Activated T-helper 1 cell treated with anti-CD3 and anti-CD28 coated beads, Interleukin-12 subunit alpha, Interleukin-12 subunit beta, Interleukin-2, Interleukin-4 antibody, amounts not matched to agents 30 ng/mL and 10 ng/mL and 1 ng/mL, durations not matched to agents 14 hours and 24 hours and 36 hours (primary cell): Measurements from ENCODE around the gene C2orf15. TPM values are rescaled to one million over a fixed set of nuclear protein-coding genes. Genes with fewer than 3 reads are reported as not detected.
"Not testable (repeated sequence)": the region's sequence is repeated elsewhere in the genome, so short reads cannot be mapped to it uniquely, and the experiment has no call there.

Experiments
- DNase-seq: peaks from one replicate; pipeline ENCODE4 v3.0.0; 2021; ENCODE audit warnings: low spot score
- H3K27ac Mint-ChIP-seq: one replicate; pipeline ENCODE4 v1.8.0; 2021; ENCODE audit warnings: mild to moderate bottlenecking, mixed read lengths
- H3K27me3 Mint-ChIP-seq: one replicate; pipeline ENCODE4 v1.8.0; 2022; ENCODE audit warnings: mild to moderate bottlenecking, moderate library complexity, mixed read lengths; ENCODE audit not compliant: insufficient read depth
- H3K36me3 Mint-ChIP-seq: one replicate; pipeline ENCODE4 v1.8.0; 2021; ENCODE audit warnings: low read depth, mixed read lengths
- H3K4me1 Mint-ChIP-seq: one replicate; pipeline ENCODE4 v1.8.0; 2021; ENCODE audit warnings: low read depth, mixed read lengths
- H3K4me3 Mint-ChIP-seq: one replicate; pipeline ENCODE4 v1.8.0; 2021; ENCODE audit warnings: mild to moderate bottlenecking, moderate library complexity, mixed read lengths
- H3K9me3 Mint-ChIP-seq: one replicate; pipeline ENCODE4 v1.8.0; 2021; ENCODE audit warnings: mixed read lengths
- intact Hi-C: fragments of 100-400 bp; cut with micrococcal nuclease; formaldehyde crosslinking; loops from one replicate; pipeline ENCODE4 v1.15.1; 2024
- total RNA-seq: library from RNA; stranded (reverse); gene quantifications from 2 replicates; pipeline ENCODE4 v1.2.3, GENCODE V29; 2022

C2orf15 gene, protein sequence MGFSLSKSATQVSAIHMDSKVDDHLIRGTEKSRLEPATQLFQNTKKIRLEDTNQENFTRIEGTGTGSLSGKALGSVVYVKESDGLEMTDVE
- 0.29 TPM in 1 of 2 replicates, not detected in the other for total RNA-seq

DNA sequence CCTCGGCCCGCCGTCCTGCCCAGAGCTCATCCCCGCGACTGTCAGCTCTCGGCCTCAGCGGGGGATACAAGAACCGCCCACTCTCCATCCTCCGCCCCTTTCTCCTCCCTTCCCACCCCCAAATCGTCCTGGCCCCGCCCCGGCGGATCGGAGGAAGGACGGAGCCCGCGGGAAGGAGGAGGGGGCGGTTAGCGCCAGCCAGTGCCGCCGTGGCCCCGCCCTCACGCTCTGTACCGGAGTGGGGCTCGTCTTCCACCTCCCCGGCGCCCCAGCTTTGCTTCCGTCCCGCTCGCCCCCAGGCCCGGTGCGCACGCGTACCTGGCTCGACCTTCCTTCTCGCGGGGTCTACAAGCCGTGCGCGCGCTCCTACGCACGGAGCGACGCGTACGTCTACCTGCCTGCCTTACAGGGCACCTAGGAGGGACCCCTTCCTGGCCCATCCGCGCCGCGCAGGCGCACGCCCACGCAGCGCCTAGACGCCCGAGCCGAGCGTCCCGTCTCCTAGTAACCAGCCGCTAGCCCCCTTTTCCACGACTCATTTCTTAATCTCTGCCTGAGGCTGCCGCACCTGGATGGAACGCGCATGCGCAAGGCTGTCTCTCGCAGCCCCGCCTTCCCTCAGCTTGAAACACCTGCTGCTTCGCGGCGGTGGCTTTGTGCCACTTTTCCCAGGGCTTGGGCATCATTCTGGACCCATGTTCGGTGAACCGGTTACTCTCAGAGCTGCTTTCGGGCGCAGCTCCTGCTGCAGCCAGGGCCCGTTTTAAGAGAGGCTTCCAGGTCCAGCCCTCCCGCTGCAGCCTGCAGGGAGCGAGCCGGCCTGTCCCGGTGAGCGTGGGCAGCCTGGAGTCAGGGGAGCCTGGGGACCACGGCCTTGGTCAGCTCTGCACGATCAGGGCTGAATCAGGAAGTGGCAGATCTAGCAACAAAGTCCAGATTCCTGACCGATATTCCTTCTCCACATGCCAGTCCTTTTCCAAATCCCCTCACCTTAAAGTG lies at the start of gene C2orf15:
Gene C2orf15, plus strand, starts transcription at position 598 of the 999 bp plus-strand sequence. CDS start 8,852 bp downstream, outside the sequence.
- H3K36me3 Mint-ChIP-seq = no peaks in the 10 kb centered on the region
- intact Hi-C loops = loop anchor here (1.0 to 5.0 kb wide), 6 partner anchors 13 to 1479 kb away; partner anchors contain the start of genes ACTR1B, LIPT1, MITD1 and MRPL30

DNA sequence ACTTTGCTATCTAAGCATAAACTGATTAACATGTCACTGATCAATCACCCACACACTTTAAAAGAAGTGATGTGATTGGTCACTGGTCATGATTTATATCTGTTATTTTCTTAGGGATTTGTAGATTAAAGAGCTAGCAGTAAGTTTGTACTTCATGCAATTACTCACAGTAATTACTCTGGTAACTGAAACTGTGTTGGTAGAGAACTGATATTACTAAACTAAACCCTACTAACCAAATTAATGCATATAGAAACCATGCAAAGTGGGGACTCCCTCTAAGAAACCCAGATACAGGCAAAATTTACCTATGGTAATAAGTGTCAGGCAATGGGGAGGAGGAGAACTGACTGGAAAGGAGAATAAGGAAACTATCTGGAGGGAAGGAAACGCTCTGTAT lies 44.8 kb upstream of the C2orf15 start:
- H3K36me3 Mint-ChIP-seq = no peaks in the 10 kb centered on the region
- H3K4me1 Mint-ChIP-seq = peaks cover 6% of the 10 kb centered on the region
- H3K27me3 Mint-ChIP-seq = peaks cover 6% of the 10 kb centered on the region
- intact Hi-C loops = no loop called here
- H3K4me3 Mint-ChIP-seq = no peak overlapping the region
- H3K9me3 Mint-ChIP-seq = peaks cover 12% of the 10 kb centered on the region
- H3K27ac Mint-ChIP-seq = no peak overlapping the region
- no peak for DNase-seq

More for the DNA sequence above, at the start of gene C2orf15:
- H3K27me3 Mint-ChIP-seq = peaks cover 14% of the 10 kb centered on the region
- H3K4me1 Mint-ChIP-seq = peaks cover 10% of the 10 kb centered on the region
- H3K27ac Mint-ChIP-seq = peak within 1 kb of the TSS; percentile 82
- peak within 1 kb of the TSS; percentile 96 for H3K4me3 Mint-ChIP-seq
- DNase-seq = peak; percentile 93
- no peaks in the 10 kb centered on the region for H3K9me3 Mint-ChIP-seq

DNA sequence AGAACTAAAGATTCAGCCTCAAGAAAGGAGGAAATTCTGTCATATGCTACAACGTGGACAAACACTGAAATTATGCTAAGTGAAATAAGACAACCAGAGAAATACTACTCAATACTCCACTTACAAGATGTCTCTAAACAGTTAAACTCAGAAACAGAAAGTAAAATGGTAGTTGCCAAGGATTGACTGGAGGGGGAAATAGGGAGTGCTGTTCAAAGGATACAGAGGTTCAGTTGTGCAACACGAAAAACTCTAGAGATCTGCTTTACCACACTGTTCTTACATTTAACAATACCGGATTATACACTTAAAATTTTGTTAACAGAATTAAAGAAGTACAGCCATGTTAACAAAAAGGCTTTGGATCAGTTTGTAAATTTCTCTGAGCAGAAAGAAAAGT lies 39.8 kb upstream of the C2orf15 start:
- no peak overlapping the region for H3K4me3 Mint-ChIP-seq
- H3K27ac Mint-ChIP-seq = no peak overlapping the region
- H3K27me3 Mint-ChIP-seq = no peaks in the 10 kb centered on the region
- intact Hi-C loops = no loop called here
- H3K36me3 Mint-ChIP-seq = no peaks in the 10 kb centered on the region
- DNase-seq = no peak
- peaks cover 9% of the 10 kb centered on the region for H3K4me1 Mint-ChIP-seq
- no peaks in the 10 kb centered on the region for H3K9me3 Mint-ChIP-seq

DNA sequence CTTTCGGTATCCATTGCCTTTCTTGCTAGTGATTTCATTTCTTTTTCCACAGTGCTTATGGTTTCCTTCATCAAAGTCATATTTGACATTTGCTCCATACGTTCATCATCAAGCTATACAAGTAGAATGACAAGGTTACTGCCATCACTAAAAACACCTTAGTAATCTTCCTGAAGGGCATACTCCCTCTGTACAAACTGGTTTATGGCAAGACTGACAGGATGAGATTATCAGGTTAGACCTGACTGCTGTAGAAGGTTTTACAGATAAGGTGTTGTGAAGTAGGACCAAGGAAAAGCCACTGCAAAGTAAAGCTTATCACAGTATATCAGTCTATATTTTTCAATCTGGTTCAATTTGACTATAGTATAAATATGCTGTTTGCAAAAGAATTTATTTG lies 37.5 kb upstream of the C2orf15 start:
- Mint-ChIP-seq H3K27me3 (no peaks in the 10 kb centered on the region), H3K27ac (no peak overlapping the region), H3K4me3 (no peak overlapping the region), H3K4me1 (peaks cover 9% of the 10 kb centered on the region), H3K36me3 (no peaks in the 10 kb centered on the region), H3K9me3 (no peaks in the 10 kb centered on the region)
- intact Hi-C loops = no loop called here
- DNase-seq = no peak

DNA sequence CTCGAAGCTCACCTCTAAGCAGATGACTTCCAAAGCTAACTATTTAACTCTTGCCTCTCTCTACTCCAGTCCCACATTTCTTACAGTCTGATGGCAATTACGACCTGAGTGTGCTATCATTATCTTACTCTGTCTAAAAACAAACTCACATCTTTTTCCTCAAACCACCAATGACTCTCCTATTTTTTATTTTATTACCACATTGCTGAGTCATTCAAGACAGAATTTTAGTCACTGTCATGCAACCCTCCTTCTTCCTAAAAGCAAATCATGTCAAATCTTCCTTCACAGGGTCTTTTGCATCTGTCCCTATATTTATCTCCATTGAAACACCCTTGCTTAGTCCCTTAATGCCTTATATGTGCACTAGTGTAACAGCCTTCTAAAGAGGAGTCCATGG lies 34.6 kb upstream of the C2orf15 start:
- Mint-ChIP-seq H3K4me1 (peaks cover 2% of the 10 kb centered on the region), H3K4me3 (no peak overlapping the region), H3K9me3 (no peaks in the 10 kb centered on the region), H3K27me3 (no peaks in the 10 kb centered on the region), H3K36me3 (no peaks in the 10 kb centered on the region), H3K27ac (no peak overlapping the region)
- intact Hi-C loops = no loop called here
- no peak for DNase-seq

DNA sequence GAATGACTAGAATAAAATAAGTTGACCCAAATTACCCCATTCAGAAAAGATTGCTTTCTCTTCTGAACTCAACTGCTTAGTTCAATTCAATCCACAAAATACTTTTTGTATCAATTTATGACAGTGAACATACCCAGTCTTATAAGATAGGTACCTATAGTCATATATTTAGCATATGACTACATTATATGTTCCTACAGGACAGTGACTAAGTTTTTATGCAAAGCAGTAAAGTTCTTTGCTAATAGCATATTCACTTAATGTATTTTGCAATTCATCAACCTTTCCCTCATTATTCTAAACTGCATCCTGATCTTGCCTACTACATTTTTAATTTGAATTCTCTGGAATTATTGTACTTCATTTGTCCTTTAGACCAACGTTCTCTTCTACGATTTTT lies 30.3 kb upstream of the C2orf15 start:
- intact Hi-C loops = no loop called here
- no peaks in the 10 kb centered on the region for H3K36me3 Mint-ChIP-seq
- no peak overlapping the region for H3K27ac Mint-ChIP-seq
- H3K9me3 Mint-ChIP-seq = no peaks in the 10 kb centered on the region
- H3K4me3 Mint-ChIP-seq = no peak overlapping the region
- no peaks in the 10 kb centered on the region for H3K4me1 Mint-ChIP-seq
- H3K27me3 Mint-ChIP-seq = peaks cover 4% of the 10 kb centered on the region
- DNase-seq = no peak

DNA sequence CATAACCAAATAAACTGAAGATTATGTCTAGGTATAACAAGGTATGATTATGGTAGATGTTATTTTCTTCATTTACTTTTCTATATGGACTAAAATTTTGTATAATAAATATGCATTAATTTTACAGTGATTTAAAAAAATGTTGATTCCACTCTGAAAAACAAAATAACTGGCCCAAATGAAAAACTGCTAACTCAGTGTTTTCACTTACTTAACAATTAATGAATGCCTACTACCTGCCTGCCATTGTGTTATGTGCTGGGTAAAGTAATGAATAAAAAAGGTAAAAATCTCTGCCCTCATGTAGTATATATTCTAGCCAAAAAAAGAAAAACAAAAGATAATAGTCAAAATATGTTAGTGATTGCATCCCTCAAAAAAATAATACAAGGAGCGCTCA lies 29.6 kb upstream of the C2orf15 start:
- DNase-seq = no peak
- H3K36me3 Mint-ChIP-seq = no peaks in the 10 kb centered on the region
- H3K4me3 Mint-ChIP-seq = no peak overlapping the region
- H3K27me3 Mint-ChIP-seq = peaks cover 4% of the 10 kb centered on the region
- no peaks in the 10 kb centered on the region for H3K4me1 Mint-ChIP-seq
- no peak overlapping the region for H3K27ac Mint-ChIP-seq
- H3K9me3 Mint-ChIP-seq = no peaks in the 10 kb centered on the region
- intact Hi-C loops = no loop called here

DNA sequence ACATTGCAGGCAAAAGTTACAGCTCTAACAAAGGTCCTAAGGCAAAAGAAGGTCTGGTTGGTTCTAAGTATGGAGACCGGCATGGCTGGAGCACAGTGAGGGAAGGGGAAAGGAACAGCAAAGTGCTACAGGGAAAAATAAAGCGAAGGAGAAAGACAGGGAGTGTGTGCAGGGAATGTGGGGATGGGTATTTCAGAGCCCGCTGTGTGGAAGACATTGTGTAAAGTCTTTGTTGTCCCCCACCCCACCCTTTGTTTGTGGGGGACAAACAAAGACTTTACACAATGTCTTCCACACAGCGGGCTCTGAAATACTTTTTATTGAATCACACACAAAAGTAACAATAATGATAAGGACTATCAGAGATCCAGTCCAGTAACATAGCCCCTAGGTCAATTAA lies 28.9 kb upstream of the C2orf15 start:
- Mint-ChIP-seq H3K27ac (no peak overlapping the region), H3K4me3 (no peak overlapping the region), H3K9me3 (no peaks in the 10 kb centered on the region), H3K27me3 (peaks cover 4% of the 10 kb centered on the region), H3K4me1 (no peaks in the 10 kb centered on the region), H3K36me3 (no peaks in the 10 kb centered on the region)
- no peak for DNase-seq
- intact Hi-C loops = no loop called here

DNA sequence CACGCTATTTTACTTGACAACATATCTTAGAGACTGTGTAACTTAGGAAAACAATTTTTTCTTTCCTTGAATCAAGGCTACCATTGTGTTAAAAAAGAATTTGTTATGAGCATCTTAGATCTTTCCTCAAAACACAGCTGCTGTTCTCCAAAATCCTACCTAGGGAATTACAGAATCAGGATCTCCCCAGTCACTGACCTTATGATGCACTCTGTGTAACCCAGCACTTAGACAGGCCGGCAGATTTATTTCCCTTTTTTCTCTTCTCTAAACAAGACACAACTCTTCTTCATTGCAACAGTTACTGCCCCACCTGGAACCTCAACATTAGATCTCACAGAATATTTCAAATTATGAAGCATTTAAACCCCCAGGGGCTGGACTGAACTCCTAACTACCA lies 13.5 kb upstream of the C2orf15 start:
- Mint-ChIP-seq H3K27ac (no peak overlapping the region), H3K4me1 (no peaks in the 10 kb centered on the region), H3K4me3 (no peak overlapping the region), H3K36me3 (peaks cover 1% of the 10 kb centered on the region), H3K27me3 (peaks cover 3% of the 10 kb centered on the region), H3K9me3 (peaks cover 17% of the 10 kb centered on the region)
- no peak for DNase-seq
- intact Hi-C loops = no loop called here

DNA sequence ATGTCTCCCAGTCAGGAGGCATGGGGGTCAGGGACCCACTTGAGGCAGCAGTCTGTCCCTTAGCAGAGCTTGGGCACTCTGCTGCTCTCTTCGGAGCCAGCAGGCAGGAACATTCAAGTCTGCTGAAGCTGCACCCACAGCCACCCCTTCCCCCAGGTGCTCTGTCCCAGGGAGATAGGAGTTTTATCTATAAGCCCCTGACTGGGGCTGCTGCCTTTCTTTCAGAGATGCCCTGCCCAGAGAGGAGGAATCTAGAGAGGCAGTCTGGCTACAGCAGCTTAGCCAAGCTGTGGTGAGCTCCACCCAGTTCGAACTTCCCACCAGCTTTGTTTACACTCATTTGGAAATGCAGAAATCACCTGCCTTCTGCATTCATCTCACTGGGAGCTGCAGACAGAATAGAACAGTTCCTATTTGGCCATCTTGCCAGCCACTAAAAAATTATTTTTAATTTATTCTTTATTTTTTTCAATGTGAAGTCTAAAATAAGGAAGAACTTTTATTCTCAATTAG lies 6.4 kb upstream of the C2orf15 start:
- H3K36me3 Mint-ChIP-seq, H3K4me3 Mint-ChIP-seq, DNase-seq, H3K27ac Mint-ChIP-seq, intact Hi-C loops, H3K4me1 Mint-ChIP-seq: not testable (repeated sequence)
- H3K9me3 Mint-ChIP-seq = peaks cover 28% of the 10 kb centered on the region
- H3K27me3 Mint-ChIP-seq = peaks cover 15% of the 10 kb centered on the region

DNA sequence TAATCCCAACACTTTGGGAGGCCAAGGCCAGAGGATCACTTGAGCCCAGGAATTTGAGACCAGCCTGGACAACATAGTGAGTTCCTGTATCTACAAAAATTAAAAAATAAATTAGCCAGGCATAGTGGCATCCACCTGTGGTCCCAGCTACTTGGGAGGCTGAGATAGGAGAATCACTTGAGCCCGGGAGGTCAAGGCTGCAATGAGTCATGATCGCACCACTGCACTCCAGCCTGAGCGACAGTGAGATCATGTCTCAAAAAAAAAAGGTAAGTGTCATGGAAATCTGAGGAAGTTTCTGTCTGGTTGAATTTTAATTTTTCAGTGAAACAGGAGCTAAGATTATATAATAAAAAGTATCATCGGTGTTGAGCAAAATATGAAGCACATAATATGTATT lies 2.5 kb upstream of the C2orf15 start:
- peaks cover 10% of the 10 kb centered on the region for H3K4me1 Mint-ChIP-seq
- intact Hi-C loops = no loop called here

DNA sequence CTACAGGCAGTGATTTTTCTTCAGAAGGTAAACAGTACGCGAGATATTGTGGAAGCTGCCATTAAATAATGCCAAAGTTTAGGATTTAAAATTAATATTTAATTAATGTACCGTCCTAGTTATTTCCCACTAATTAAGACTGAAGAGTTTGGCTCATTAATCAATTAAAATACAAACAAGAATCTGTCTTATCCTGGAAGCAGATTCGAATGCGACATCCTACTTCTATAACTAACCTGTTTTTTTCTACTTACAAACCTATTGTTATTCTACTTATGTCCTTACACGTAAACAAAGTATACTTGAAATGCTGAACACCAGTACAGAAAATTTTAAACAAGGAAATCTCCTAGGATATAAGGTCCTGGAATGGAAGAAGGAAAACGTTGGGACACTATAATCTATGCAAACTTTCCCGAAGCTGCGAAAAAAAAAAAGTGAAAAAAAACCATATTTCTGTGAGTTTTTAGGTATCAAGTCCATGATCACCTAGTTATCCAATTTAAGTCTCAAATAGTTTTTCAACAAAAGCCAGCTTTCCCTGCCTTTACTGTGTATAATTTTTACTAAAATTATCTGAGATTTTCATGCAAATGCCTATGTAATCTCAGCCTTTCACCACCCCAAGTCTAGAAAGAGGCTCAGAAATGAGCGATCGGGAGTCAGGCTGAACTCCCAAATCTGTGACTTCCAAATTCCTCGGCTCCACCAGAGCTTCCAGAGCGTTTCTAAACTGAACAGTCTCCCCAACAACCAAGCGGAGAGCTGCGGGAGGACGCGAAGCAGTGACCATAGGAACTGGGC lies 1.2 kb upstream of the C2orf15 start:
- intact Hi-C loops = loop anchor here (2.0 to 5.0 kb wide), 2 partner anchors 73 to 1478 kb away; partner anchors contain the start of gene ACTR1B
- Mint-ChIP-seq H3K27me3 (peaks cover 14% of the 10 kb centered on the region), H3K4me1 (peaks cover 10% of the 10 kb centered on the region), H3K9me3 (no peaks in the 10 kb centered on the region), H3K36me3 (no peaks in the 10 kb centered on the region), H3K27ac (peak overlapping the region; percentile 65), H3K4me3 (peak overlapping the region; percentile 96)
- no peak for DNase-seq

More for the DNA sequence above, 2.5 kb upstream of the C2orf15 start:
- Mint-ChIP-seq H3K27ac (no peak overlapping the region), H3K9me3 (peaks cover 3% of the 10 kb centered on the region), H3K4me3 (no peak overlapping the region), H3K36me3 (no peaks in the 10 kb centered on the region), H3K27me3 (peaks cover 14% of the 10 kb centered on the region)
- DNase-seq = no peak
